ENCODE results near the gene MOGAT2. TPM values are rescaled to one million over a fixed set of nuclear protein-coding genes. Genes with fewer than 3 reads are reported as not detected.
"Not testable (repeated sequence)": the region's sequence is repeated elsewhere in the genome, so short reads cannot be mapped to it uniquely, and the experiment has no call there.

MOGAT2 gene
- total and polyA plus RNA-seq, 2 donors (not counting 3 experiments of a cell fraction or from before 2014, with no cell fraction given), result not detected

DNA sequence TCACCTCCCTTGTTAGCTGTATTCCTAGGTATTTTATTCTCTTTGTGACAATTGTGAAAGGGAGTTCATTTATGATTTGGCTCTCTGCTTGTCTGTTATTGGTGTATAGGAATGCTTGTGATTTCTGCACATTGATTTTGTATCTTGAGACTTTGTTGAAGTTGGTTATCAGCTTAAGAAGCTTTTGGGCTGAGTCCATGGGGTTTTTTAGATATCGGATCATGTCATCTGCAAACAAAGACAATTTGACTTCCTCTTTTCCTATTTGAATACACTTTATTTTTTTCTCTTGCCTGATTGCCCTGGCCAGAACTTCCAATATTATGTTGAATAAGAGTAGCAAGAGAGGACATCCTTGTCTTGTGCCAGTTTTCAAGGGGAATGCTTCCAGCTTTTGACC, 33.8 kb upstream of the MOGAT2 start:
- FAIRE-seq; intact Hi-C loops (cut with micrococcal nuclease); BruUV-seq (replicated peaks); H3K4me2 ChIP-seq (ENCODE audit: insufficient read depth, low read length); H3K4me3 ChIP-seq (replicated peaks in 1 of 3; ENCODE audit: insufficient read depth in 1 of 3, low read depth in 1 of 3, low read length in 3 of 3); DNase-seq (ENCODE audit: low read depth, low spot score); H3K79me2 ChIP-seq (ENCODE audit: control insufficient read depth, insufficient read depth, low read length); dilution Hi-C loops (cut with MboI; ENCODE audit: extremely low pct_ligation_motif_present, low sequenced_read_pairs); H3K36me3 ChIP-seq (ENCODE audit: control insufficient read depth in 2 of 2, extremely low read depth in 1 of 2, insufficient read depth in 2 of 2, low read length in 2 of 2); H3K9me3 ChIP-seq (replicated peaks; ENCODE audit: control insufficient read depth, insufficient read depth, low read length); POLR2A ChIA-PET; H3K4me1 ChIP-seq (ENCODE audit: control insufficient read depth, extremely low read depth, insufficient read depth, low read length); H3K9me1 ChIP-seq (replicated peaks; ENCODE audit: control insufficient read depth, extremely low read depth, insufficient read depth, low read length); H3K9ac ChIP-seq (replicated peaks; ENCODE audit: extremely low read depth, insufficient read depth, low read length); H3K27ac ChIP-seq (ENCODE audit: insufficient read depth, low read depth, low read length); H4K20me1 ChIP-seq (replicated peaks; ENCODE audit: control insufficient read depth, extremely low read depth, insufficient read depth, low read length); H2AFZ ChIP-seq (ENCODE audit: low read depth, low read length): not testable (repeated sequence)
- CTCF ChIA-PET, result interaction anchor here (0.6 kb wide), 1 partner anchor 14 kb away, joined by 3 read pairs; no protein-coding TSS in a partner anchor
- peaks cover 12 to 13% of the 10 kb centered on the region in 2 experiments for H3K27me3 ChIP-seq (ENCODE audit: control insufficient read depth in 2 of 2, insufficient read depth in 2 of 2, low read length in 2 of 2)

DNA sequence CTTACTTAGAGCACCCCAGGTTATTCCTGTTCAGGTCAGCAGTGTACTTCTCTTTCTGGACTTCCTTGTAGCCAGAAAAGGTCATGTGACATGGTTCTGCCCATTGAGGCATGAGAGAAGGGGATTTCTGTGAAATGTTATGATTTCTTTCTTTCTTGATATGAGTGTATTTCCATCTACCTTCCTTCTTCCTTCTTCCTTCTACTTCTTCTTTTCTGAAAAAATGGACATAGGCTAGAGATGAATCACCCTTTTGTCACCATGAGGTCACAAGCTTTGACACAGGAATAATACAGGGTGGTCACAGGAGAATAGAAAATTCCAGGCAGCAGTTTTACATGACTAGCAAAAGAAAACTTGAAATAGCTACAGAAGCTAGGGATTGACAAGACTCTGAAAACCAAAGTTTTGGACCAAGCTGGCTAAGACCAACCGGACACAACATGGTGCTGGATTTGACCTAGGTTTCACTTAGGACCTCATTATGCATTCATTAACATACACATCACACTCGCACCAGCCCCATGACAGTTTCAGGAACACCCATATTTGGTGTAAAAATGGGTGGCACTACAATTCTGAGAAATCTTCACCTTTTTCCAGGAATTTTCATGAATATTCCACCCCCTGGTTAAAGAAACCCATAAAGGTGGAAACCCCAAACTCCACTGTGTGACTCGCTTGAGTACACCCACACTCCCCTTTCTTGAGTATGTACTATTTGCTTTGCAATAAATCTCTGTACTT, 27.6 kb upstream of the MOGAT2 start:
- H3K36me3 ChIP-seq (ENCODE audit: control insufficient read depth in 2 of 2, extremely low read depth in 1 of 2, insufficient read depth in 2 of 2, low read length in 2 of 2), result no peaks in the 10 kb centered on the region
- dilution Hi-C loops (cut with MboI; ENCODE audit: extremely low pct_ligation_motif_present, low sequenced_read_pairs), result no loop called here
- POLR2A ChIA-PET, result no interaction called here

More for the DNA sequence above, 27.6 kb upstream of the MOGAT2 start:
- no TSS peak for BruUV-seq (replicated peaks)
- FAIRE-seq (no peak), DNase-seq (ENCODE audit: low read depth, low spot score) (no peak)
- no peaks in the 10 kb centered on the region for H3K9me3 ChIP-seq (replicated peaks; ENCODE audit: control insufficient read depth, insufficient read depth, low read length)
- CTCF ChIA-PET, result interaction anchor here (4.3 kb wide), 1 partner anchor 16 kb away, joined by 13 read pairs; no protein-coding TSS in a partner anchor
- no peak overlapping the region for H3K4me3 ChIP-seq (replicated peaks in 1 of 3; ENCODE audit: insufficient read depth in 1 of 3, low read depth in 1 of 3, low read length in 3 of 3)
- H3K9ac ChIP-seq (replicated peaks; ENCODE audit: extremely low read depth, insufficient read depth, low read length), result no peak overlapping the region
- H4K20me1 ChIP-seq (replicated peaks; ENCODE audit: control insufficient read depth, extremely low read depth, insufficient read depth, low read length), result no peaks in the 10 kb centered on the region
- no peaks in the 10 kb centered on the region for H3K4me1 ChIP-seq (ENCODE audit: control insufficient read depth, extremely low read depth, insufficient read depth, low read length)
- no peaks in the 10 kb centered on the region for H3K79me2 ChIP-seq (ENCODE audit: control insufficient read depth, insufficient read depth, low read length)
- H3K4me2 ChIP-seq (ENCODE audit: insufficient read depth, low read length), result no peak overlapping the region
- H3K27me3 ChIP-seq (ENCODE audit: control insufficient read depth in 2 of 2, insufficient read depth in 2 of 2, low read length in 2 of 2), result peaks cover 12 to 16% of the 10 kb centered on the region in 2 experiments
- no peak overlapping the region for H3K27ac ChIP-seq (ENCODE audit: insufficient read depth, low read depth, low read length)
- intact Hi-C loops (cut with micrococcal nuclease), result no loop called here
- TF ChIP-seq JUN (IDR thresholded peaks at IDR 0.05; ENCODE audit: borderline replicate concordance, insufficient read depth, insufficient read length, low read depth) (no peak), POLR2AphosphoS5 (IDR thresholded peaks at IDR 0.05; ENCODE audit: insufficient read depth, low read depth, low read length) (no peak), EZH2 (IDR thresholded peaks at IDR 0.05; ENCODE audit: borderline replicate concordance, low read depth, low read length, severe bottlenecking) (no peak), GATA2 (IDR thresholded peaks at IDR 0.05; ENCODE audit: insufficient read depth, insufficient read length, low read depth, low read length) (no peak), POLR2A (IDR thresholded peaks at IDR 0.05; ENCODE audit: low read depth, low read length) (no peak), FOS (IDR thresholded peaks at IDR 0.05; ENCODE audit: borderline replicate concordance, insufficient read depth, low read length) (no peak), MYC (IDR thresholded peaks at IDR 0.05; ENCODE audit: low read depth, low read length) (no peak)
- TF ChIP-seq, protein P1, sequence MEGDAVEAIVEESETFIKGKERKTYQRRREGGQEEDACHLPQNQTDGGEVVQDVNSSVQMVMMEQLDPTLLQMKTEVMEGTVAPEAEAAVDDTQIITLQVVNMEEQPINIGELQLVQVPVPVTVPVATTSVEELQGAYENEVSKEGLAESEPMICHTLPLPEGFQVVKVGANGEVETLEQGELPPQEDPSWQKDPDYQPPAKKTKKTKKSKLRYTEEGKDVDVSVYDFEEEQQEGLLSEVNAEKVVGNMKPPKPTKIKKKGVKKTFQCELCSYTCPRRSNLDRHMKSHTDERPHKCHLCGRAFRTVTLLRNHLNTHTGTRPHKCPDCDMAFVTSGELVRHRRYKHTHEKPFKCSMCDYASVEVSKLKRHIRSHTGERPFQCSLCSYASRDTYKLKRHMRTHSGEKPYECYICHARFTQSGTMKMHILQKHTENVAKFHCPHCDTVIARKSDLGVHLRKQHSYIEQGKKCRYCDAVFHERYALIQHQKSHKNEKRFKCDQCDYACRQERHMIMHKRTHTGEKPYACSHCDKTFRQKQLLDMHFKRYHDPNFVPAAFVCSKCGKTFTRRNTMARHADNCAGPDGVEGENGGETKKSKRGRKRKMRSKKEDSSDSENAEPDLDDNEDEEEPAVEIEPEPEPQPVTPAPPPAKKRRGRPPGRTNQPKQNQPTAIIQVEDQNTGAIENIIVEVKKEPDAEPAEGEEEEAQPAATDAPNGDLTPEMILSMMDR (IDR thresholded peaks at IDR 0.05; ENCODE audit: extremely low read depth in 1 of 2, insufficient read depth in 1 of 2, low read depth in 1 of 2, low read length in 2 of 2), result no peak
- TF ChIP-seq, protein P2, sequence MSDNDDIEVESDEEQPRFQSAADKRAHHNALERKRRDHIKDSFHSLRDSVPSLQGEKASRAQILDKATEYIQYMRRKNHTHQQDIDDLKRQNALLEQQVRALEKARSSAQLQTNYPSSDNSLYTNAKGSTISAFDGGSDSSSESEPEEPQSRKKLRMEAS (IDR thresholded peaks at IDR 0.05; ENCODE audit: insufficient read depth, insufficient read length), result no peak
- no peak overlapping the region for H2AFZ ChIP-seq (ENCODE audit: low read depth, low read length)
- no peaks in the 10 kb centered on the region for H3K9me1 ChIP-seq (replicated peaks; ENCODE audit: control insufficient read depth, extremely low read depth, insufficient read depth, low read length)
